ENCODE measurements around the gene VIPR1.
A peak's percentile ranks its signal among the peaks of the same experiment; 100 is the strongest.

GRCh38 chr3:42517117-42517516, 14.7 kb downstream of the VIPR1 start:
- peak; percentile 12 for TF ChIP-seq POLR2A (IDR thresholded peaks at IDR 0.05)
- no peak for TF ChIP-seq CTCF (IDR thresholded peaks at IDR 0.05)
- TF ChIP-seq POLR2AphosphoS5 (IDR thresholded peaks at IDR 0.05), result no peak
